ENCODE results near the gene BARX1.
"Not testable (repeated sequence)": the region's sequence is repeated elsewhere in the genome, so short reads cannot be mapped to it uniquely, and the experiment has no call there.

The BARX1 gene

GRCh38 chr9:93951655-93952118, 3.5 kb downstream of the BARX1 start:
- no peak for DNase-seq (ENCODE audit: low spot score)

- DNase-seq (ENCODE audit: low spot score) = no peak
Measured at GRCh38 chr9:93950619-93951601, 4.2 kb downstream of the BARX1 start.

GRCh38 chr9:93949694-93950449, 5.3 kb downstream of the BARX1 start:
- DNase-seq (ENCODE audit: low spot score) = no peak

- DNase-seq (ENCODE audit: low spot score) = no peak
Measured at GRCh38 chr9:93949073-93949693, 6.0 kb downstream of the BARX1 start.

- peak; percentile 74 for DNase-seq (ENCODE audit: low spot score)
Measured at GRCh38 chr9:93948441-93949072, 6.6 kb downstream of the BARX1 start.

GRCh38 chr9:93947409-93948070, 7.6 kb downstream of the BARX1 start:
- DNase-seq (ENCODE audit: low spot score) = no peak

- no peak for DNase-seq (ENCODE audit: low spot score)
Measured at GRCh38 chr9:93946338-93946712, 8.8 kb downstream of the BARX1 start.

- no peak for DNase-seq (ENCODE audit: low spot score)
Measured at GRCh38 chr9:93945400-93946337, 9.5 kb downstream of the BARX1 start.

GRCh38 chr9:93944011-93944410, 11.1 kb downstream of the BARX1 start:
- DNase-seq (ENCODE audit: low spot score) = no peak

GRCh38 chr9:93942161-93942560, 13.0 kb downstream of the BARX1 start:
- no peak for DNase-seq (ENCODE audit: low spot score)

- DNase-seq (ENCODE audit: low spot score) = no peak
Measured at GRCh38 chr9:93941493-93941892, 13.7 kb downstream of the BARX1 start.

- no peak for DNase-seq (ENCODE audit: low spot score)
Measured at GRCh38 chr9:93940951-93941350, 14.2 kb downstream of the BARX1 start.

- not testable (repeated sequence) for DNase-seq (ENCODE audit: low spot score)
Measured at GRCh38 chr9:93939589-93939988, 15.6 kb downstream of the BARX1 start.

- no peak for DNase-seq (ENCODE audit: low spot score)
Measured at GRCh38 chr9:93937193-93937592, 18.0 kb downstream of the BARX1 start.

GRCh38 chr9:93931905-93932304, 23.2 kb downstream of the BARX1 start:
- no peak for DNase-seq (ENCODE audit: low spot score)

- DNase-seq (ENCODE audit: low spot score) = no peak
Measured at GRCh38 chr9:93930070-93930469, 25.1 kb downstream of the BARX1 start.

GRCh38 chr9:93929231-93929630, 25.9 kb downstream of the BARX1 start:
- DNase-seq (ENCODE audit: low spot score) = no peak

- no peak for DNase-seq (ENCODE audit: low spot score)
Measured at GRCh38 chr9:93922535-93922934, 32.6 kb downstream of the BARX1 start.

- no peak for DNase-seq (ENCODE audit: low spot score)
Measured at GRCh38 chr9:93920131-93920800, 34.9 kb downstream of the BARX1 start.

- no peak for DNase-seq (ENCODE audit: low spot score)
Measured at GRCh38 chr9:93918061-93918460, 37.1 kb downstream of the BARX1 start.

Data from ecto neural progenitor cell (in vitro differentiated cells).